GM12878 (cell line): ENCODE results near the gene JAG2. TPM values are rescaled to one million over a fixed set of nuclear protein-coding genes. Genes with fewer than 3 reads are reported as not detected.

Source experiments
- ATAC-seq: fragments of 200-7000 bp; cut with Tn5 transposase; 3 replicates; pipeline ENCODE4 v1.9.1; 2020; ENCODE audit warnings: mild to moderate bottlenecking, moderate library complexity
- BruUV-seq: library from RNA; stranded (reverse); fragments of 400-500 nt; replicated peaks from 2 replicates; lab custom pipeline; 2021; lab: Mats Ljungman, UMichigan
- CTCF ChIA-PET: fragments of 300-600 bp; sonication (Branson Sonifier 250); formaldehyde crosslinking; extraction: SDS; loops from one replicate; lab custom pipeline; 2021; ENCODE audit warnings: inconsistent platforms; lab: Yijun Ruan, JAX
- POLR2A ChIA-PET: fragments of 350-600 bp; formaldehyde crosslinking; extraction: SDS; loops from one replicate; lab custom pipeline; 2021; ENCODE audit warnings: inconsistent platforms; lab: Charles Lee
- RAD21 ChIA-PET: fragments of 300-600 bp; sonication (Branson Sonifier 250); formaldehyde crosslinking; loops from one replicate; lab custom pipeline; 2023; ENCODE audit warnings: antibody characterized with exemption; ENCODE audit not compliant: unreplicated experiment; lab: Charles Lee
- SMC1A ChIA-PET: fragments of 300-600 bp; sonication (Branson Sonifier 250); formaldehyde crosslinking; loops from one replicate; lab custom pipeline; 2023; ENCODE audit not compliant: unreplicated experiment, uncharacterized antibody; lab: Charles Lee
- DNase-seq: peaks from one replicate; pipeline ENCODE4 v3.0.0-alpha.2; 2011; ENCODE audit warnings: low read depth, low spot score
- FAIRE-seq: peaks from 3 replicates; lab custom pipeline; 2011; peaks lifted over from hg19 to GRCh38; lab: Jason Lieb, UNC
- H2AFZ ChIP-seq: 2 replicates; pipeline ENCODE4 v1.6.0; 2011; ENCODE audit warnings: low read depth, low read length, control low read depth; ENCODE audit not compliant: control insufficient read depth
- H3K27ac ChIP-seq: 2 replicates; pipeline ENCODE4 v1.5.1; 2011; ENCODE audit warnings: control low read depth; ENCODE audit not compliant: control insufficient read depth, insufficient read depth
- H3K27me3 ChIP-seq, 2 experiments: replicated peaks in 1 of 2; 2 replicates each; pipeline versions ENCODE4 v1.6.0 to v1.6.1; 2011; ENCODE audit warnings: low read length in 1 of 2; ENCODE audit not compliant: control insufficient read depth in 2 of 2, insufficient read depth in 2 of 2
- H3K36me3 ChIP-seq, 2 experiments: 2 replicates each; pipeline ENCODE4 v1.5.1; 2011; ENCODE audit warnings: low read length in 1 of 2; ENCODE audit not compliant: control insufficient read depth in 2 of 2, insufficient read depth in 2 of 2
- H3K4me1 ChIP-seq: 2 replicates; pipeline ENCODE4 v1.6.1; 2011; ENCODE audit warnings: mild to moderate bottlenecking, low read length, moderate library complexity, mixed read lengths; ENCODE audit not compliant: control insufficient read depth, insufficient read depth
- H3K4me2 ChIP-seq: 2 replicates; pipeline ENCODE4 v1.6.0; 2011; ENCODE audit warnings: control low read depth; ENCODE audit not compliant: control insufficient read depth, insufficient read depth
- H3K4me3 ChIP-seq: fragments of 200-600 bp; sonication (generic); 2 replicates; pipeline ENCODE4 v1.5.1; 2016
- H3K79me2 ChIP-seq: 2 replicates; pipeline ENCODE4 v1.6.0; 2011; ENCODE audit warnings: low read length; ENCODE audit not compliant: control insufficient read depth, insufficient read depth
- H3K9ac ChIP-seq: 2 replicates; pipeline ENCODE4 v1.8.0; 2011; ENCODE audit warnings: low read length, control low read depth, mixed read lengths; ENCODE audit not compliant: control insufficient read depth, insufficient read depth
- H3K9me3 ChIP-seq: replicated peaks from 3 replicates; pipeline ENCODE4 v1.5.1; 2011; ENCODE audit warnings: mild to moderate bottlenecking, low read length; ENCODE audit not compliant: control insufficient read depth, insufficient read depth
- H4K20me1 ChIP-seq: 2 replicates; pipeline ENCODE4 v1.6.0; 2011; ENCODE audit not compliant: control insufficient read depth, insufficient read depth
- EP300 ChIP-seq, 2 experiments: fragments of 150-350 bp in 1 of 2; IDR thresholded peaks; 2 replicates each; pipeline ENCODE4 v1.6.1; 2011 to 2012; ENCODE audit warnings: low read depth in 2 of 2, low read length in 2 of 2, borderline replicate concordance in 1 of 2, improper control_type of control experiment in 1 of 2, inconsistent platforms in 1 of 2; ENCODE audit not compliant: control insufficient read depth in 1 of 2
- IKZF2 ChIP-seq, 2 experiments: fragments of 450-650 bp; IDR thresholded peaks; 2 replicates each; pipeline ENCODE4 v1.6.1; 2017; ENCODE audit warnings: mild to moderate bottlenecking in 2 of 2, moderate library complexity in 2 of 2
- JUNB ChIP-seq: IDR thresholded peaks from 2 replicates; pipeline ENCODE4 v1.6.1; 2016; ENCODE audit warnings: antibody characterized with exemption, mild to moderate bottlenecking
- MXI1 ChIP-seq: fragments of 150-350 bp; IDR thresholded peaks from 2 replicates; pipeline ENCODE4 v1.6.1; 2011; ENCODE audit warnings: low read depth, mild to moderate bottlenecking, inconsistent platforms, low read length, improper control_type of control experiment
- TAF1 ChIP-seq: IDR thresholded peaks from 2 replicates; pipeline ENCODE4 v1.6.1; 2011; ENCODE audit warnings: mild to moderate bottlenecking, low read depth, low read length, borderline replicate concordance
- WGBS: methylation state at CpG from one replicate; pipeline ENCODE4 v1.1.6; 2016; ENCODE audit warnings: low lambda C conversion rate; ENCODE audit not compliant: insufficient replicate concordance, insufficient coverage; ENCODE audit errors: missing lambda C conversion rate; 5-methylcytosine and 5-hydroxymethylcytosine counted together
- in situ Hi-C: fragments of 300-500 bp; cut with MboI; formaldehyde crosslinking; loops from 9 replicates; pipeline ENCODE4 v1.14.3; 2018; ENCODE audit warnings: mixed read lengths
- intact Hi-C: fragments of 100-400 bp; cut with micrococcal nuclease; formaldehyde crosslinking; loops from one replicate; pipeline ENCODE4 v1.14.2; 2022; ENCODE audit not compliant: unreplicated experiment
- polyA plus RNA-seq, 11 experiments: library from polyadenylated mRNA; depleted of rRNA in 4 of 11; unstranded in 6 of 11; stranded (reverse) in 5 of 11; fragments of >200 nt; fragmentation: Nextera tagmentation in 4 of 11; fragmentation: Illumina TruSeq in 1 of 11; extraction: Ambion mirVana in 4 of 11; extraction: Trizol in 1 of 11; gene quantifications; 1 replicate in 1 of 11; 2 replicates in 10 of 11; pipeline versions ENCODE4 v1.2.1 to v1.2.3, GENCODE V29; 2011 to 2016; ENCODE audit warnings: inconsistent platforms in 2 of 11, missing spikeins in 2 of 11, low read depth in 1 of 11
- total RNA-seq, 4 experiments: library from RNA; depleted of rRNA in 3 of 4; stranded (reverse); fragments of >200 nt in 3 of 4; fragmentation: Illumina TruSeq in 1 of 4; extraction: Trizol in 1 of 4; gene quantifications; 2 replicates each; pipeline versions ENCODE4 v1.2.1 to v1.2.3, GENCODE V29; 2013 to 2021
- TF ChIP-seq, protein P1 (sequence below): IDR thresholded peaks from 2 replicates; pipeline ENCODE4 v1.6.1; 2012; ENCODE audit warnings: low read depth, low read length, improper control_type of control experiment

The JAG2 gene
- total and polyA plus RNA-seq, 10 of the 15 experiments (the other 5 are each of a cell fraction or from before 2014, with no cell fraction given), result 0.04 to 0.14 (median 0.06) TPM; not detected in 5

DNA sequence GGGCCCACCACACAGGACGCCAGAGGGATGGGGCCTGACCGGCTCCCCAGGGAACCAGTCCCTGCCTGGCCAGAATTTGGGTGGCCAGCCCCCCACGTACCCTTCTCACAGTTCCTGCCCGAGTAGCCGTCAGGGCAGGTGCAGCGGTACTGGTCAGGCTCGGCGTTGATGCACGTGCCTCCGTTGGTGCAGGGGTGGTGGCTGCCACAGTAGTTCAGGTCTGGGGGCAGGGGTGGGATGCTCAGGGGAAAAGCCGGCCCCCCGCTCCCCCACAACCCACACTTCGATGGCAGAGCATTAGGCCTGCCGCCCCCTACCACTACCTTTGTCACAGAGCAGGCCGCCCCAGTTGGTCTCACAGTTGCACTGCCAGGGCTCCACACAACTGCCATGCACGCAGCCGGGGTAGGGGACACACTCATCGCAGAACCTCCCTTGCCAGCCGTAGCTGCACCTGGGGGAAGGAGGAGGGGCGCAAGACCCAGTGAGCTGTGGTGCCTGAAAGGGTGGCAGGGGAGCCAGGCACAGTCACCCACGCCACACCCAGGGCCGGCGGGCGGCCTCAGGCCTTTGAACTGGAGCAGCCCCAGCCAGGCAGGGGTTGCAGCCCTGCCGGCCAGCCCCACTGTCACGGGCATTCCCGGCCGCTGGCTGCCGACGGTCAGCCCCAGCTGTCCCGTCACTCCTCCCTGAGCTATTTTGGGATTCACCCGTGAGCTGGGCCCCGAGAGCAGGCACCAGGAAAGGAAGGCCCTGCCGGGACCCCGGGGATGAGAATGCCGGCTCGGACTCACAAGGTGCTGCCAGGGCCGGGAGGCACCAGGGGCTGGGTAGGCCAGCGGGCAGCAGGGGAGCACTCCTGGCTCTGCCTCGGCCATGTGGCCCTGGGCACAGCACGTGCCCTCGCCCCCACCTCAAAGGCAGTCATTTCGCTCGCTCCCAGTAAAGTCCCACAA lies 16.5 kb downstream of the JAG2 start:
- Histone ChIP-seq H2AFZ (no peak overlapping the region), H3K4me1 (no peaks in the 10 kb centered on the region), H3K4me3 (no peak overlapping the region), H3K4me2 (no peak overlapping the region), H3K27me3 (no peaks in the 10 kb centered on the region), H3K36me3 (no peaks in the 10 kb centered on the region), H3K9ac (no peak overlapping the region), H3K9me3 (no peaks in the 10 kb centered on the region), H4K20me1 (no peaks in the 10 kb centered on the region)
- DNase-seq (no peak), ATAC-seq (peak; percentile 34)
- ChIA-PET RAD21 (no interaction called here), SMC1A (no interaction called here), CTCF (no interaction called here)
- in situ Hi-C loops, result no loop called here
- no TSS peak for BruUV-seq
- WGBS, result 36% methylated on average over 41 of the region's 44 CpGs
- TF ChIP-seq TAF1, result no peak
- TF ChIP-seq EP300 (IDR thresholded peaks at IDR 0.05; ENCODE audit: borderline replicate concordance in 1 of 2, control insufficient read depth in 1 of 2, low read depth in 2 of 2, low read length in 2 of 2), result no peak
- TF ChIP-seq MXI1, result no peak
- TF ChIP-seq, protein P1, sequence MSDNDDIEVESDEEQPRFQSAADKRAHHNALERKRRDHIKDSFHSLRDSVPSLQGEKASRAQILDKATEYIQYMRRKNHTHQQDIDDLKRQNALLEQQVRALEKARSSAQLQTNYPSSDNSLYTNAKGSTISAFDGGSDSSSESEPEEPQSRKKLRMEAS, result no peak
- no peak for TF ChIP-seq IKZF2 (IDR thresholded peaks at IDR 0.05)
- no peak for TF ChIP-seq JUNB
- TF ChIP-seq, all 136 proteins: peak for 0
- Histone ChIP-seq H3K79me2 (no peaks in the 10 kb centered on the region), H3K27ac (no peak overlapping the region)
- intact Hi-C loops, result no loop called here
- POLR2A ChIA-PET, result no interaction called here
- no peak for FAIRE-seq
